LNCaP clone FGC (cell line): ENCODE results near the gene MRPL1.
A peak's percentile ranks its signal among the peaks of the same experiment; 100 is the strongest.
"Not testable (repeated sequence)": the region's sequence is repeated elsewhere in the genome, so short reads cannot be mapped to it uniquely, and the experiment has no call there.

ENCODE experiments used
- DNase-seq: peaks from one replicate; pipeline ENCODE4 v3.0.0-alpha.2; 2011; ENCODE audit warnings: low read depth
- H3K4me3 ChIP-seq: 2 replicates; pipeline ENCODE4 v1.5.1; 2011; ENCODE audit warnings: mild to moderate bottlenecking, low read depth, low read length, control low read depth
- CTCF ChIP-seq: IDR thresholded peaks from 2 replicates; pipeline ENCODE4 v1.5.1; 2012; ENCODE audit warnings: mild to moderate bottlenecking; ENCODE audit not compliant: control insufficient read depth, insufficient read depth; ENCODE audit errors: extremely low read depth

MRPL1 gene

DNA sequence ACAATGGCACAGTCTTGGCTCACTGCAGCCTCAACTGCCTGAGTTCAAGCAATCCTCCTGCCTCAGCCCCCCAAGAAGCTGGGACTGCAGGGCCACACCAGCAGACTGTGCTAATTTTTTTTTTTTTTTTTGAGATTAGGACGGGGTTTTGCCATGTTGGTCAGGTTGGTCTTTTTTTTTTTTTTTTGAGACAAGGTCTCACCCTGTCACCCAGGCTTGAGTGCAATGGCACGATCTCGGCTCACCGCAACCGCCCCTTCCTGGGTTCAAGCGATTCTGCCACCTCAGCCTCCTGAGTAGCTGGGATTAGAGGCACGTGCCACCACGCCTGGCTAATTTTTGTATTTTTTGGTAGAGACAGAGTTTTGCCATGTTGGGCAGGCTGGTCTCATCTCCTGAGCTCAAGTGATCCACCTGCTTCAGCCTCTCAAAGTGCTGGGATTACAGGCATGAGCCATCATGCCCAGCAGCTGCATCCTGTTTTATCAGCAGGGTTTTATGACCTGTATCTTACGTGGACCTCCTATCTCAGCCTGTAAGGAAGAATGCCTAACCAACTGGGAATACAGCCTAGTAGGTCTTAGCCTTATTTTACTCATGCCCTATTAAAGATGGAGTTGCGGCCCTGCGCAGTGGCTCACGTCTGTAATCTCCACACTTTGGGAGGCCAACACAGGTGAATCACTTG, 13.2 kb upstream of the MRPL1 start:
- no peak for DNase-seq
- no peak overlapping the region for H3K4me3 ChIP-seq
- TF ChIP-seq CTCF, result no peak

DNA sequence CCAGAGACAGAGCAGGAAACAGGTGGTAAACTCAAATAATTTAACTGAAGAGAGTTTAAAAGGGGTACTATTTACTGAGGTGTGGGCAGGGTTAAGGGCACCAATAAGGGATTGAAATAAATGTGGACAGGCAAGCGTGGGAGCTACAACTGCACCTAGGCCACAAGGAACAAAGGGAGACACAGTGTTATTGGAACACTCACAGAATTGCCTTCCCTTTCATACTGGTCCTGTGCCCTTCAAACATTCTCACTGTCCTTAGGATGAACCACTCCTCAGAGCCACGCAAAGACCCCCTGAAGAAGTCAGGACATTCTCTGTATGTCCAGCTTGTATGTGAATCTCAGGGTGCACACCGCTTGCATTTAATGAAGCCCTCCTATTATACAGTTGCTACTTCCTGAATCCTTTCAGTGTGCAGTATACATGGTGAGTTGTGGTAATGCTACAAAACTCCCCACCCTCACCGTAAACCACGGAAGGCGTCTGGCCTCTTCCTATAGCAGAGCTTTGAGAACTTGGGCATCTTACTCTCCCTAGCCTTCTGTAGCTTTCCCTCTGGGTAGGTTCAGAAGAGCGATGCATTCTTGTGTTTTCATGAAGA, 9.6 kb upstream of the MRPL1 start:
- no peak overlapping the region for H3K4me3 ChIP-seq
- TF ChIP-seq CTCF, result no peak
- no peak for DNase-seq

DNA sequence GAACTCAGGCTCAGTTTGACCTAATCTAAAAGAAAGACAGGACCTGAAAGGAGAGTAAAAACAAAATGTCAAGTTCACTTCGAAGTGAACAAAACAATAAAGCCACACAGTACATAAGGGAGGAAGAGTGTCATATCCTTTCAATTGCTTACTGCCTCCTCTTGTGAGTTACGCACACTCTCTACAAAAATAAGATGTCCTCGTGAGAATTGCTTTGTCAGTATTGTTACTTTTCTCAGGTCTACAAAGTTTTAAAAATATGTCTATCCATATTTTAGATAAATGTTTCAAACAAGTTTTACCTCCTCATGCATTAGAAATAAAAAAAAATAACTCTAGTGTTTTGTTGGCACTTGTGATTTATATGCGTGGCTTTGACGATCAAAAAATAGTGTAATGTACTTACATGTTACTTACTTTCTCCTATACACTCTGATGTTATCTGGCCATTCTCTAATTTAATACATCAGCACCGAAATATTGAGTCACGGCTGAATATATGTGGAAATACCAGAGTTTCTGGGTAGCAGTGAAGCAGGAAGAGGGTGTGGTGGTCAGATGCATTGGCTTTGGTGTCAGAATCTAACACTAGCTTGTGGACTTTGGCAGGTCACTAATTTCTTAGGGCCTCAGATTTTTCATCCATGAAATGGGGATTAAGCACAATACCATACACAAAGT, 8.1 kb upstream of the MRPL1 start:
- H3K4me3 ChIP-seq, result no peak overlapping the region
- no peak for DNase-seq
- no peak for TF ChIP-seq CTCF

GRCh38 chr4:77856152-77856551, 6.5 kb upstream of the MRPL1 start:
- no peak for DNase-seq
- no peak overlapping the region for H3K4me3 ChIP-seq
- TF ChIP-seq CTCF, result no peak

GRCh38 chr4:77859256-77859655, 3.4 kb upstream of the MRPL1 start:
- no peak for TF ChIP-seq CTCF
- DNase-seq, result no peak
- no peak overlapping the region for H3K4me3 ChIP-seq

GRCh38 chr4:77861495-77861894, 1.1 kb upstream of the MRPL1 start:
- TF ChIP-seq CTCF, result no peak
- peak overlapping the region; percentile 70 for H3K4me3 ChIP-seq
- DNase-seq, result no peak

- DNase-seq, result not testable (repeated sequence)
- H3K4me3 ChIP-seq, result peak overlapping the region; percentile 70
These were observed 711 bp downstream of the MRPL1 start for GRCh38 chr4:77863341-77863740.
